Measurements from ENCODE around the gene TRIM32.

Gene TRIM32

DNA sequence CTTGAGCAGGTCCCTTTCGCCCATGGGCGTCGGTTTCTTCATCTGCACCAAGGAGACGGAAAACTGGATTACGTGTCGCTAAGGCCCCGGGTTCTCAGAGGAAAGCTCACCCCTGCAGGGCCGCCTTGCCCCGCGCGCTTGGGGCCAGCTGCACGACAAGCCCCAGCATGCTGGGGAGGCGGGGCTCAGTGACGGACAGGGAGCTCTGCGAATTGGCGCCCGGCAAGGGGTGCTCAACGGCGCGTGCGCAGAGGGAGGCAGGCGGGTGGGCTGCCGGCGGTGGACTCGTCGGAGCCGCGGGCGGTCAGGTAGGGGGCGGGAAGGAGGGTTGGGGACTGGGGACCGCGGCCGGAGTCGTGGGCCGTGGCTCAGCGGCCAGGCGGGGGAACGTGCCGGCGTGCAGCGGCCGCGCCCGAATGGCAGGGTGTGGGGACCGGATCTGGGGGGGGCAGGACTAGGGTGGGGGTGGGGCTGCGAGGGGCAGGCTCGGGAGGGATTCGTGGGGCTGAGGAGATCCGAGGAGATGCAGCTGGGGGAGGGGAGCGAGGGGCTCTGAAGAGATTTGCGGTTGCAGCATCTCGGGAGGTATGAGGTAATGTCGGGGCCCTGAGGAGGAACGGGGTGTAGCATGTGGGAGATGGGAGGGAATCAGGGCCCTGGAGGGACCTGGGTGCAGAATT, at the start of gene TRIM32:
Gene TRIM32, plus strand, starts transcription at position 232 of the 680 bp plus-strand sequence. CDS start 10,438 bp downstream, outside the sequence.
- H3K4me3 ChIP-seq (ENCODE audit: low read depth, low read length), result peak within 1 kb of the TSS; percentile 52

DNA sequence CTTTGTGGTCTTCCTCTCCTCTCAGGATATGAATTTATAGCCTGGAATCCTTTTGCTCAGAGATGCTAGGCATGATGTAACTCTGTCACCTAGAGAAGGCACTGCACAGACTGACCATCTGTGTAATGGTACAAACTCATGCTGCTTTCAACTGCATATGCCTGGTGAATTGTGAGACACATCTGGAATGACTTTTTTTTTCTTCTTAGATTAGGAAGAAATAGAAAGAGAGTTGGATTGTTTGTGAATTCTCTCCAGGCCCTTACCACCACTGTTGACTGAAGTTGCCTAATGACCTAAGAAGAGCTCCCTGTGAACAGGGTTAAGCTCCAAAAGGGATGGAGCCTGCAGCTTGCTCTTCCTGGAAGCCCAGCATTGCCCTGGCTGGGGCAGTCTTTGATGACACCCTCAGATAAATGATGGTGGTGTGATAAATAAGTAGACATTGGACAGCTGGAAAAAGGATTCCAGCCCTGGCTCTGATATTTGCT, 47.8 kb upstream of the TRIM32 start:
- no peak overlapping the region for H3K4me3 ChIP-seq (ENCODE audit: low read depth, low read length)

DNA sequence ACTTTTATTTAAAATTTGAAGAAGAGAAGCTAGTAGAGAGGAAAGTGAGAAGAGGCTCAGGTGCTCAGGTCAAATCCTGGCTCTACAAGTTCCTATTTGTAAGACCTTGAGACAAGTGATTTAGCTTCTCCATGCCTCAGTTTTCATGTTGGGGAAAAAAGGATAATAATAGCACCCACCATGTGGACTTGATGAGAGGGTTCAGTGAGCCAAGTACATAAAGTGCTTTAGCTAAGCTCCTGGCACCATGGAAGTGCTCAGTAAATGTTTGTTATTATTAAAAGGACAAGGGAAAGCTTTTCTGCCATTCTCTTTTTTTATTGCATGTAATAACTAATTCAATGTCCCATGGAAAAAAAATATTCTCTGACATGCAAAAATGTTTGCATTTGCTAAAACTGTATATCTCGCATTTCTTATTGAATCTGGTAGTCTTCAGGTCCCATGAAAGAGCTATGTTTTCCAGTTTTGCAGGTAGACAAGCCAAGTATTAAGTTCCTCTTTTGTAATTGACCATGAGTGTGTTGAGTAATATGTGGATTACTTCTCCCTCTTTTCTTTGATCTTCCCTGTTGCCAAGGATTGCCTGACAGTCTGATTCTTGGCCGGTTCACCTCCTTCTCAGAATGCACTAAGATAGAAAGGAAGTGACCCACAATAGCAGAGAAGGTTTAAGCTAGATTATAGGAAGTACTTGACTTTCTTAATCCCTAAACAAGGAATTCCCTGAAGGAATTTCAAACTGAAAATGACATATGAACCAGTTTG, 45.6 kb upstream of the TRIM32 start:
- no peak overlapping the region for H3K4me3 ChIP-seq (ENCODE audit: low read depth, low read length)

- H3K4me3 ChIP-seq (ENCODE audit: low read depth, low read length), result no peak overlapping the region
Observed at GRCh38 chr9:116643691-116644090, 43.4 kb upstream of the TRIM32 start.

GRCh38 chr9:116644091-116644688, 42.9 kb upstream of the TRIM32 start:
- no peak overlapping the region for H3K4me3 ChIP-seq (ENCODE audit: low read depth, low read length)

- no peak overlapping the region for H3K4me3 ChIP-seq (ENCODE audit: low read depth, low read length)
Observed at GRCh38 chr9:116646661-116647514, 40.2 kb upstream of the TRIM32 start.

GRCh38 chr9:116647515-116647809, 39.6 kb upstream of the TRIM32 start:
- H3K4me3 ChIP-seq (ENCODE audit: low read depth, low read length), result no peak overlapping the region

DNA sequence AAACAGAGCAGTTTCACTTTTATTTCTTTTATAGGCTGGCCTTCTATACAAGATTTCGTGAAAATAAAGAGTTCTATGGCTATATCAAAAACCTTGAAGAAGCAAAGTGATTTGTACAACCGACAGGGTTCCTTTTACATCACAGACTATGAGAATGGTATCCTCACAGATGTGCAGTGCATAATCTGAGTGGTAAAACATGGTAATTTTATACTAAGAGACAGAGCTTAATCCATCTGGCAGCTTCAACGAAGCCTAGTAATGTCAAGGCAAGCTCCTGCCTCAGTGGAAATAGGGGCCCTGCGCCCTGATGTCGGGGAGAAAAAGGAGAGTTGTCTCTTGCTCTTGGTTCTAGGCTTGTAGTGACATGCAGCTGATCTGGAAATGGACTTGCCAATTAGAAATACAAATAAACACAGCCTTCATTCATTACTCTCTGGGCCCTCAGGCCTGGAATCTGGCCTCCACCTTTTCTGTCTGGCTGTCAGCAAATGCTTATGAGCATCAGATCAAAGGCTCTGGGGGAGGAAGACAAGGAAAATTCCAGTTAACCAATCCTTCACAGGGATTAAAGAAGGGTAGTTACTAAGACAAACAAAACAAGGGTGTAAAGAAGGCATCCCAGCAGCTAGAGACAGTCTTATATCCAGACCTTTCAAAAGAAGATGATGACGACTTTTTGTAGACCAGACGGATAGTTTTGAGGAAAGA, 33.6 kb upstream of the TRIM32 start:
- H3K4me3 ChIP-seq (ENCODE audit: low read depth, low read length), result no peak overlapping the region

DNA sequence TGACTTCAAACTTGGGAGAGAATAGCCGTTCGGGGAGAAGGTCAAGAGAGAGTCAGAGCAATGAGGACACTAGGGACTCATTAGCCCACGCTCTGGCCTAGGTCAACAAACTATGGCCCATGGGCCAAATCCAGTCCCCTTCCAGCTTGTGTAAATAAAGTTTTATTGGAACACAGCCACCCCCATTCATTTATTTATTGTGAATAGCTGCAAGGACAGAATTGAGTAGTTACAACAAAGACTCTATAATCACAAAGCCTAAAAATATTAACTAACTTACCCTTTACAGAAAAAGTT, 33.1 kb upstream of the TRIM32 start:
- H3K4me3 ChIP-seq (ENCODE audit: low read depth, low read length), result no peak overlapping the region

- no peak overlapping the region for H3K4me3 ChIP-seq (ENCODE audit: low read depth, low read length)
Observed at GRCh38 chr9:116656501-116656971, 30.6 kb upstream of the TRIM32 start.

- H3K4me3 ChIP-seq (ENCODE audit: low read depth, low read length), result no peak overlapping the region
Observed at GRCh38 chr9:116656977-116657376, 30.1 kb upstream of the TRIM32 start.

- H3K4me3 ChIP-seq (ENCODE audit: low read depth, low read length), result no peak overlapping the region
Observed at GRCh38 chr9:116658265-116658664, 28.8 kb upstream of the TRIM32 start.

- no peak overlapping the region for H3K4me3 ChIP-seq (ENCODE audit: low read depth, low read length)
Observed at GRCh38 chr9:116661037-116661954, 25.8 kb upstream of the TRIM32 start.

- H3K4me3 ChIP-seq (ENCODE audit: low read depth, low read length), result no peak overlapping the region
Observed at GRCh38 chr9:116662646-116663310, 24.3 kb upstream of the TRIM32 start.

DNA sequence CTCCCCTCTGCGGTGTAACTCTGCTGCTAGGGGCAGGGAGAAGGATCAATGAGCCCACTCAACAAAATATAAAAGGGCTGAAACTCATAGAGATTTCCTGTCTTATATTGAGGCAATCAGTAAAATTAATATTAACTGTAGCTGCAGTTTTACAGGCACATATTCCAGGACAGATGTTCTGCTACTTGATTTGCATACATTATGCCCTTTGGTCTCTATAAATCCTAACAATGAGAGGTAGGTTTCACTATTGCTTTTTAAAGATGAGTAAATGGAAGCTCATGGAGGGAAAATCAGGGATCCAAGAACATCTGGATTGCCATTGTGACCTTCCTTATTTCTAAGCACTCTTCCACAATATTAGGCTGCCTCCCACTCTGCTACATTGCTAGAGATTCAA, 23.5 kb upstream of the TRIM32 start:
- H3K4me3 ChIP-seq (ENCODE audit: low read depth, low read length), result no peak overlapping the region

DNA sequence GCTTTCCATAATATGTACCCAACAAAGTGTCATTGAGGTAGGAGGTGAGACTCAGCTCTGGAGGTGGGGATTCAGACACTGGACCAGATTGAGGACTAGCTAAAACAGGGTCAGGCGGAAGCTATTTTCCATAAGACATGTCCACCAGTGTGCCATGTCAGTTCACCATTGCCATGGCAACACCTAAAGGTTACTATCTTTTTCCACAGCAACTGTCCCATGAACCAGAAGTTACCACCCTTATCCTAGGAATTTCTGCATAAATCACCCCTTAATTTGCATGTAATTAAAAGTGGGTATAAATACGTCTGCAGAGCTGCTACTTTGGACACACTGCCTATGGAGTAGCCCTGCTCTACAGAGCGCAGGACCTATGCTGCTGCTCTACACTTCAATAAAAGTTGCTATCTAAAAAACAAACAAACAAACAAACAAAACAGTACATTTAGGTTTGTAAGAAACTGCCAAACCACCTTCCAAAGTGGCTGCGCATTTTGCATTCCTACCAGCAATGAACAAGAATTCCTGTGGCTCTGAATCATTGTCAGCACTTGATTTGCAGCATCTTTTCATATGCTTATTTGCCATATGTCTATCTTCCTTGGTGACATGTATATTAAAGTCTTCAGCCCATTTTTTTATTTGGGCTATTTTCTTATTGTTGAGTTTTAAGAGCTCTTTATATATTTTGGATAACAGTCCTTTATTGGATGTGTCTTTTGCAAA, 18.0 kb upstream of the TRIM32 start:
- H3K4me3 ChIP-seq (ENCODE audit: low read depth, low read length), result no peak overlapping the region

- no peak overlapping the region for H3K4me3 ChIP-seq (ENCODE audit: low read depth, low read length)
Observed at GRCh38 chr9:116671605-116672004, 15.5 kb upstream of the TRIM32 start.

GRCh38 chr9:116673375-116673774, 13.7 kb upstream of the TRIM32 start:
- no peak overlapping the region for H3K4me3 ChIP-seq (ENCODE audit: low read depth, low read length)

Data from iPS-11a (cell line).